HEK293 (cell line): ENCODE measurements around the gene BTBD9.

Source experiments
- CTCF ChIA-PET: fragments of 350-600 bp; formaldehyde crosslinking; extraction: SDS; loops from one replicate; lab custom pipeline; 2021; ENCODE audit warnings: antibody characterized with exemption; lab: Yijun Ruan, JAX
- POLR2A ChIA-PET: fragments of 300-600 bp; formaldehyde crosslinking; extraction: SDS; loops from one replicate; lab custom pipeline; 2020; ENCODE audit warnings: antibody characterized with exemption, inconsistent platforms; lab: Yijun Ruan, JAX
- H3K27ac ChIP-seq: fragments of 200-500 bp; sonication (Bioruptor generic); 2 replicates; pipeline ENCODE4 v1.5.1; 2014; ENCODE audit warnings: low read depth, low read length, control low read depth, inconsistent platforms; ENCODE audit errors: extremely low read depth
- H3K36me3 ChIP-seq, 2 experiments: fragments of 200-500 bp in 1 of 2; sonication (Bioruptor generic) in 1 of 2; 1 replicate in 1 of 2; 2 replicates in 1 of 2; pipeline ENCODE4 v1.5.1; 2014 to 2017; ENCODE audit warnings: inconsistent platforms in 2 of 2, low read length in 2 of 2; ENCODE audit not compliant: control insufficient read depth in 2 of 2, insufficient read depth in 1 of 2
- H3K4me1 ChIP-seq: fragments of 200-500 bp; sonication (Bioruptor generic); 2 replicates; pipeline ENCODE4 v1.5.1; 2014; ENCODE audit warnings: mild to moderate bottlenecking, low read length, inconsistent platforms; ENCODE audit not compliant: control insufficient read depth, insufficient read depth
- H3K4me3 ChIP-seq: 2 replicates; pipeline ENCODE4 v1.5.1; 2011; ENCODE audit warnings: low read depth, mild to moderate bottlenecking, control low read depth, low read length, moderate library complexity
- H3K9me3 ChIP-seq: fragments of 200-500 bp; sonication (Bioruptor generic); 2 replicates; pipeline ENCODE4 v1.5.1; 2014; ENCODE audit warnings: low read depth, low read length, inconsistent platforms; ENCODE audit not compliant: control insufficient read depth, insufficient read depth
- KLF16 ChIP-seq: fragments of 450-650 bp; formaldehyde crosslinking; IDR thresholded peaks from 2 replicates; pipeline ENCODE4 v1.5.1; 2017; ENCODE audit warnings: missing biosample characterization, missing genetic modification characterization
- MEIS1 ChIP-seq: sonication (generic); formaldehyde crosslinking; IDR thresholded peaks from 2 replicates; pipeline ENCODE4 v1.8.1; 2022; ENCODE audit warnings: missing genetic modification reagents, mild to moderate bottlenecking, borderline replicate concordance
- MYNN ChIP-seq: fragments of 450-650 bp; formaldehyde crosslinking; IDR thresholded peaks from 2 replicates; pipeline ENCODE4 v1.5.1; 2016; ENCODE audit warnings: missing biosample characterization, missing genetic modification characterization, borderline replicate concordance
- SCRT1 ChIP-seq: fragments of 450-650 bp; formaldehyde crosslinking; IDR thresholded peaks from 2 replicates; pipeline ENCODE4 v1.5.1; 2016; ENCODE audit warnings: missing biosample characterization, missing genetic modification characterization, borderline replicate concordance
- SCRT2 ChIP-seq: fragments of 450-650 bp; formaldehyde crosslinking; IDR thresholded peaks from 2 replicates; pipeline ENCODE4 v1.5.1; 2016; ENCODE audit warnings: missing biosample characterization, missing genetic modification characterization
- ZBTB1 ChIP-seq: fragments of 450-650 bp; formaldehyde crosslinking; IDR thresholded peaks from 2 replicates; pipeline ENCODE4 v1.5.1; 2016; ENCODE audit warnings: missing biosample characterization, missing genetic modification characterization
- ZBTB20 ChIP-seq: fragments of 450-650 bp; formaldehyde crosslinking; IDR thresholded peaks from 2 replicates; pipeline ENCODE4 v1.5.1; 2016; ENCODE audit warnings: missing biosample characterization, missing genetic modification characterization
- ZBTB44 ChIP-seq: fragments of 450-650 bp; IDR thresholded peaks from 2 replicates; pipeline ENCODE4 v1.5.1; 2018; ENCODE audit warnings: missing biosample characterization, mild to moderate bottlenecking, missing genetic modification characterization
- ZBTB48 ChIP-seq: fragments of 450-650 bp; formaldehyde crosslinking; IDR thresholded peaks from 2 replicates; pipeline ENCODE4 v1.5.1; 2016; ENCODE audit warnings: missing biosample characterization, missing genetic modification characterization
- ZNF112 ChIP-seq: fragments of 450-650 bp; formaldehyde crosslinking; IDR thresholded peaks from 2 replicates; pipeline ENCODE4 v1.5.0; 2017; ENCODE audit warnings: missing biosample characterization, missing genetic modification characterization
- ZNF114 ChIP-seq: fragments of 450-650 bp; formaldehyde crosslinking; IDR thresholded peaks from 2 replicates; pipeline ENCODE4 v1.5.0; 2017; ENCODE audit warnings: missing biosample characterization, missing genetic modification characterization
- ZNF202 ChIP-seq: fragments of 450-650 bp; formaldehyde crosslinking; IDR thresholded peaks from 2 replicates; pipeline ENCODE4 v1.5.1; 2016; ENCODE audit warnings: missing biosample characterization, missing genetic modification characterization, borderline replicate concordance
- ZNF280C ChIP-seq: fragments of 450-650 bp; formaldehyde crosslinking; IDR thresholded peaks from 2 replicates; pipeline ENCODE4 v1.5.1; 2016; ENCODE audit warnings: missing biosample characterization, missing genetic modification characterization
- ZNF398 ChIP-seq: fragments of 450-650 bp; formaldehyde crosslinking; IDR thresholded peaks from 2 replicates; pipeline ENCODE4 v1.5.1; 2017; ENCODE audit warnings: missing biosample characterization, missing genetic modification characterization
- ZNF473 ChIP-seq: fragments of 450-650 bp; formaldehyde crosslinking; IDR thresholded peaks from 2 replicates; pipeline ENCODE4 v1.5.1; 2017; ENCODE audit warnings: missing biosample characterization, missing genetic modification characterization
- ZNF488 ChIP-seq: fragments of 450-650 bp; formaldehyde crosslinking; IDR thresholded peaks from 2 replicates; pipeline ENCODE4 v1.5.1; 2016; ENCODE audit warnings: missing biosample characterization, missing genetic modification characterization
- ZNF626 ChIP-seq: fragments of 450-650 bp; sonication (Bioruptor Pico); formaldehyde crosslinking; IDR thresholded peaks from 2 replicates; pipeline ENCODE4 v1.5.1; 2018; ENCODE audit warnings: missing biosample characterization, missing genetic modification characterization, inconsistent platforms
- ZNF639 ChIP-seq: fragments of 450-650 bp; formaldehyde crosslinking; IDR thresholded peaks from 2 replicates; pipeline ENCODE4 v1.5.1; 2016; ENCODE audit warnings: missing biosample characterization, missing genetic modification characterization
- ZNF670 ChIP-seq: fragments of 450-650 bp; formaldehyde crosslinking; IDR thresholded peaks from 2 replicates; pipeline ENCODE4 v1.5.1; 2016; ENCODE audit warnings: missing biosample characterization, missing genetic modification characterization, low read depth
- ZNF677 ChIP-seq: fragments of 450-650 bp; IDR thresholded peaks from 2 replicates; pipeline ENCODE4 v1.5.0; 2018; ENCODE audit warnings: missing biosample characterization, mild to moderate bottlenecking, missing genetic modification characterization, moderate library complexity
- ZNF776 ChIP-seq: fragments of 450-650 bp; formaldehyde crosslinking; IDR thresholded peaks from 2 replicates; pipeline ENCODE4 v1.5.0; 2017; ENCODE audit warnings: missing biosample characterization, missing genetic modification characterization, borderline replicate concordance

BTBD9 gene

GRCh38 chr6:38146021-38146733 is 493.6 kb downstream of the BTBD9 start (continued):
- TF ChIP-seq ZNF398 (tag by site-specific recombination), result no peak
- TF ChIP-seq MEIS1 (CRISPR knock-in tag), result no peak
- no peak for TF ChIP-seq SCRT1
- no peak for TF ChIP-seq ZBTB44 (tag by site-specific recombination)

- ChIA-PET CTCF (interaction anchor here (0.8 to 1.4 kb wide), 3 partner anchors 12 to 349 kb away, joined by 3 to 6 read pairs (median 4); no protein-coding TSS in a partner anchor), POLR2A (no interaction called here)
- Histone ChIP-seq H3K9me3 (no peaks in the 10 kb centered on the region), H3K36me3 (peaks cover 0 to 9% of the 10 kb centered on the region in 2 experiments; a peak in 1 of 3 replicates), H3K27ac (no peak overlapping the region), H3K4me1 (no peaks in the 10 kb centered on the region; the same call in 1 of the 2 replicates), H3K4me3 (no peak overlapping the region)
- no peak for TF ChIP-seq ZNF473 (tag by site-specific recombination)
- no peak for TF ChIP-seq ZBTB48 (tag by site-specific recombination)
- no peak for TF ChIP-seq ZBTB1
- no peak for TF ChIP-seq ZNF114
- no peak for TF ChIP-seq ZNF626 (tag by site-specific recombination)
- no peak for TF ChIP-seq ZNF280C (tag by site-specific recombination)
These were observed 495.3 kb downstream of the BTBD9 start for GRCh38 chr6:38144365-38144945.

GRCh38 chr6:38143191-38144150 is 496.3 kb downstream of the BTBD9 start:
- Histone ChIP-seq H3K4me1 (no peaks in the 10 kb centered on the region; the same call in 1 of the 2 replicates), H3K27ac (no peak overlapping the region), H3K36me3 (peaks cover 0 to 9% of the 10 kb centered on the region in 2 experiments; a peak in 1 of 3 replicates), H3K9me3 (no peaks in the 10 kb centered on the region), H3K4me3 (no peak overlapping the region)
- ChIA-PET POLR2A (no interaction called here), CTCF (interaction anchor here (0.8 to 1.4 kb wide), 3 partner anchors 13 to 350 kb away, joined by 3 to 6 read pairs (median 4); no protein-coding TSS in a partner anchor)
- TF ChIP-seq ZBTB20 (tag by site-specific recombination) (no peak), KLF16 (tag by site-specific recombination) (no peak), ZNF639 (tag by site-specific recombination) (no peak), SCRT2 (tag by site-specific recombination) (no peak), ZNF670 (tag by site-specific recombination) (no peak), ZNF488 (no peak), ZNF112 (no peak), ZNF776 (tag by site-specific recombination) (no peak), MYNN (tag by site-specific recombination) (no peak), ZNF202 (tag by site-specific recombination) (no peak), ZNF677 (tag by site-specific recombination) (no peak)
